ENCODE results near the gene STIMATE. TPM values are rescaled to one million over a fixed set of nuclear protein-coding genes. Genes with fewer than 3 reads are reported as not detected.

STIMATE gene
- total and polyA plus RNA-seq, 4 donors: 14.0 to 24.4 (median 20.9) TPM

GRCh38 chr3:52791928-52792327, 105.4 kb downstream of the STIMATE start:
- no peak for DNase-seq (ENCODE audit: low spot score)
- H3K9me3 ChIP-seq (ENCODE audit: control insufficient read depth in 4 of 4, low read length in 3 of 4): no peaks in the 10 kb centered on the region
- H3K4me3 ChIP-seq (ENCODE audit: low read depth in 1 of 3, low read length in 3 of 3): no peak overlapping the region
- TF ChIP-seq FOXA1 (IDR thresholded peaks at IDR 0.05): no peak
- peaks cover 4 to 38% (median 29%) of the 10 kb centered on the region in 4 donors for H3K36me3 ChIP-seq (ENCODE audit: control insufficient read depth in 4 of 4, insufficient read depth in 3 of 4, low read depth in 1 of 4, low read length in 3 of 4)
- peak overlapping the region; percentile 77 to 97 for H3K27ac ChIP-seq (ENCODE audit: low read depth in 1 of 2, low read length in 2 of 2)
- H3K4me1 ChIP-seq (ENCODE audit: control insufficient read depth in 4 of 4, insufficient read depth in 4 of 4, low read length in 3 of 4): peaks cover 20 to 85% (median 66%) of the 10 kb centered on the region in 4 donors
- no peak overlapping the region for H3K9ac ChIP-seq (ENCODE audit: low read depth in 1 of 2, low read length in 2 of 2)
- no peaks in the 10 kb centered on the region for H3K27me3 ChIP-seq (ENCODE audit: control insufficient read depth in 4 of 4, insufficient read depth in 4 of 4, low read length in 3 of 4)
- 86% methylated on average over 4 of the region's 4 CpGs for WGBS

- H3K27ac ChIP-seq (ENCODE audit: low read depth in 1 of 2, low read length in 2 of 2): peak overlapping the region in 1 of 2 donors; percentile 97
- H3K36me3 ChIP-seq (ENCODE audit: control insufficient read depth in 4 of 4, insufficient read depth in 3 of 4, low read depth in 1 of 4, low read length in 3 of 4): peaks cover 4 to 35% (median 25%) of the 10 kb centered on the region in 4 donors
- no peaks in the 10 kb centered on the region for H3K9me3 ChIP-seq (ENCODE audit: control insufficient read depth in 4 of 4, low read length in 3 of 4)
- TF ChIP-seq GABPA (IDR thresholded peaks at IDR 0.05 in 1 of 2, conservative IDR thresholded peaks at IDR 0.05 in 1 of 2): no peak
- no peak for TF ChIP-seq HNF4G (IDR thresholded peaks at IDR 0.05)
- TF ChIP-seq TAF1 (conservative IDR thresholded peaks at IDR 0.05): no peak
- TF ChIP-seq CTCF (IDR thresholded peaks at IDR 0.05; ENCODE audit: low read depth, low read length, missing input control): no peak
- no peak for TF ChIP-seq JUND (IDR thresholded peaks at IDR 0.05)
- TF ChIP-seq NR2F2 (IDR thresholded peaks at IDR 0.05): no peak
- TF ChIP-seq RAD21 (IDR thresholded peaks at IDR 0.05): no peak
- TF ChIP-seq ATF3 (IDR thresholded peaks at IDR 0.05): no peak
- no peak for TF ChIP-seq RXRA (IDR thresholded peaks at IDR 0.05)
- no peak for TF ChIP-seq FOXA2 (IDR thresholded peaks at IDR 0.05)
- no peak for TF ChIP-seq YY1 (IDR thresholded peaks at IDR 0.05)
- TF ChIP-seq HNF4A (conservative IDR thresholded peaks at IDR 0.05): no peak
- TF ChIP-seq MAX (IDR thresholded peaks at IDR 0.05): no peak
- TF ChIP-seq SP1 (IDR thresholded peaks at IDR 0.05): no peak
- TF ChIP-seq ZBTB33 (IDR thresholded peaks at IDR 0.05): no peak
- no peak for TF ChIP-seq EGR1 (IDR thresholded peaks at IDR 0.05; ENCODE audit: low read depth in 2 of 2)
- TF ChIP-seq REST (IDR thresholded peaks at IDR 0.05): no peak
- no peak for TF ChIP-seq FOXA1 (IDR thresholded peaks at IDR 0.05)
- DNase-seq (ENCODE audit: low spot score): no peak
- no peak overlapping the region for H3K9ac ChIP-seq (ENCODE audit: low read depth in 1 of 2, low read length in 2 of 2)
- WGBS: 77% methylated on average over 12 of the region's 12 CpGs
- H3K4me3 ChIP-seq (ENCODE audit: low read depth in 1 of 3, low read length in 3 of 3): no peak overlapping the region
- no peaks in the 10 kb centered on the region for H3K27me3 ChIP-seq (ENCODE audit: control insufficient read depth in 4 of 4, insufficient read depth in 4 of 4, low read length in 3 of 4)
- peaks cover 19 to 85% (median 67%) of the 10 kb centered on the region in 4 donors for H3K4me1 ChIP-seq (ENCODE audit: control insufficient read depth in 4 of 4, insufficient read depth in 4 of 4, low read length in 3 of 4)
Measured at GRCh38 chr3:52791366-52791765, 106.0 kb downstream of the STIMATE start.
